H9 (cell line): ENCODE measurements around the gene NFATC1. TPM values are rescaled to one million over a fixed set of nuclear protein-coding genes. Genes with fewer than 3 reads are reported as not detected.

Source experiments
- DNase-seq: peaks from one replicate; pipeline ENCODE4 v3.0.0-alpha.2; 2017
- H2AFZ ChIP-seq: one replicate; pipeline ENCODE4 v1.6.1; 2013; ENCODE audit warnings: mild to moderate bottlenecking, low read length, control low read depth, moderate library complexity
- H2AK5ac ChIP-seq: 2 replicates; pipeline ENCODE4 v1.6.1; 2013; ENCODE audit warnings: low read length, control low read depth, mixed read lengths; ENCODE audit not compliant: insufficient read length
- H2BK120ac ChIP-seq: one replicate; pipeline ENCODE4 v1.6.1; 2013; ENCODE audit warnings: low read depth, mild to moderate bottlenecking, low read length, control low read depth, inconsistent platforms; ENCODE audit not compliant: poor library complexity, severe bottlenecking
- H2BK12ac ChIP-seq: 2 replicates; pipeline ENCODE4 v1.6.1; 2013; ENCODE audit warnings: low read length, control low read depth, mixed read lengths, low read depth; ENCODE audit not compliant: insufficient read length
- H2BK15ac ChIP-seq: 2 replicates; pipeline ENCODE4 v1.6.1; 2013; ENCODE audit warnings: low read depth, low read length, control low read depth
- H2BK20ac ChIP-seq: one replicate; pipeline ENCODE4 v1.6.1; 2013; ENCODE audit warnings: low read depth, mild to moderate bottlenecking, low read length, control low read depth, inconsistent platforms; ENCODE audit not compliant: poor library complexity, severe bottlenecking
- H2BK5ac ChIP-seq: 2 replicates; pipeline ENCODE4 v1.6.1; 2013; ENCODE audit warnings: low read length, control low read depth, mixed read lengths; ENCODE audit not compliant: insufficient read length
- H3K14ac ChIP-seq: 2 replicates; pipeline ENCODE4 v1.6.1; 2013; ENCODE audit warnings: low read length, control low read depth; ENCODE audit not compliant: insufficient read depth
- H3K18ac ChIP-seq: 2 replicates; pipeline ENCODE4 v1.6.1; 2013; ENCODE audit warnings: low read depth, mild to moderate bottlenecking, mixed read lengths, low read length, control low read depth; ENCODE audit not compliant: insufficient read length
- H3K23ac ChIP-seq: 2 replicates; pipeline ENCODE4 v1.6.1; 2013; ENCODE audit warnings: low read length, control low read depth, mixed read lengths, low read depth; ENCODE audit not compliant: insufficient read length
- H3K23me2 ChIP-seq: 2 replicates; pipeline ENCODE4 v1.6.1; 2013; ENCODE audit warnings: low read depth, mild to moderate bottlenecking, mixed read lengths, low read length, control low read depth; ENCODE audit not compliant: insufficient read length, poor library complexity, severe bottlenecking
- H3K27ac ChIP-seq: 2 replicates; pipeline ENCODE4 v1.5.1; 2013; ENCODE audit warnings: low read length, control low read depth, mixed read lengths, low read depth; ENCODE audit not compliant: insufficient read length
- H3K27me3 ChIP-seq: 2 replicates; pipeline ENCODE4 v1.6.1; 2013; ENCODE audit warnings: low read length, control low read depth, inconsistent platforms; ENCODE audit not compliant: insufficient read depth
- H3K4ac ChIP-seq: 2 replicates; pipeline ENCODE4 v1.6.1; 2013; ENCODE audit warnings: low read depth, mild to moderate bottlenecking, control low read depth, inconsistent platforms, low read length, moderate library complexity
- H3K4me1 ChIP-seq: 2 replicates; pipeline ENCODE4 v1.6.1; 2013; ENCODE audit warnings: low read length, control low read depth, inconsistent platforms; ENCODE audit not compliant: insufficient read depth
- H3K4me2 ChIP-seq: 2 replicates; pipeline ENCODE4 v1.6.1; 2013; ENCODE audit warnings: low read length, control low read depth, mixed read lengths; ENCODE audit not compliant: insufficient read length, insufficient read depth
- H3K56ac ChIP-seq: 2 replicates; pipeline ENCODE4 v1.6.1; 2013; ENCODE audit warnings: low read depth, mild to moderate bottlenecking, mixed read lengths, low read length, control low read depth; ENCODE audit not compliant: insufficient read length
- H3K79me1 ChIP-seq: 2 replicates; pipeline ENCODE4 v1.6.1; 2013; ENCODE audit warnings: low read depth, mild to moderate bottlenecking, moderate library complexity, low read length, control low read depth, inconsistent platforms; ENCODE audit not compliant: insufficient read depth, poor library complexity, severe bottlenecking
- H3K79me2 ChIP-seq: 2 replicates; pipeline ENCODE4 v1.6.1; 2013; ENCODE audit warnings: low read length, control low read depth, inconsistent platforms; ENCODE audit not compliant: insufficient read depth
- H3K9ac ChIP-seq: 2 replicates; pipeline ENCODE4 v1.6.1; 2013; ENCODE audit warnings: low read length, control low read depth, mixed read lengths; ENCODE audit not compliant: insufficient read length; ENCODE audit errors: extremely low read depth
- H3K9me3 ChIP-seq: one replicate; pipeline ENCODE4 v1.6.1; 2013; ENCODE audit warnings: low read depth, low read length, inconsistent platforms; ENCODE audit not compliant: control insufficient read depth
- H3T11ph ChIP-seq: one replicate; pipeline ENCODE4 v1.6.1; 2013; ENCODE audit warnings: mild to moderate bottlenecking, low read length, control low read depth, inconsistent platforms
- H4K20me1 ChIP-seq: one replicate; pipeline ENCODE4 v1.6.1; 2013; ENCODE audit not compliant: control insufficient read depth, insufficient read length, insufficient read depth
- H4K5ac ChIP-seq: 2 replicates; pipeline ENCODE4 v1.6.1; 2013; ENCODE audit warnings: low read depth, mild to moderate bottlenecking, mixed read lengths, low read length, control low read depth; ENCODE audit not compliant: insufficient read length
- H4K8ac ChIP-seq: replicated peaks from 2 replicates; pipeline ENCODE4 v1.6.1; 2013; ENCODE audit warnings: low read length, control low read depth, mixed read lengths, low read depth; ENCODE audit not compliant: insufficient read length
- H4K91ac ChIP-seq: 2 replicates; pipeline ENCODE4 v1.6.1; 2013; ENCODE audit warnings: low read depth, mild to moderate bottlenecking, moderate library complexity, mixed read lengths, low read length, control low read depth; ENCODE audit not compliant: insufficient read length
- H3K27ac Mint-ChIP-seq, 3 experiments: 2 replicates in 2 of 3; 3 replicates in 1 of 3; pipeline ENCODE4 v1.8.0; 2020 to 2021; ENCODE audit warnings: mixed read lengths in 3 of 3, mild to moderate bottlenecking in 1 of 3, moderate library complexity in 1 of 3
- H3K27me3 Mint-ChIP-seq: 2 replicates; pipeline ENCODE4 v1.8.0; 2021; ENCODE audit warnings: low read depth, mild to moderate bottlenecking, moderate library complexity, mixed read lengths
- H3K36me3 Mint-ChIP-seq, 3 experiments: 2 replicates in 2 of 3; 3 replicates in 1 of 3; pipeline ENCODE4 v1.8.0; 2020 to 2021; ENCODE audit warnings: low read depth in 3 of 3, mixed read lengths in 3 of 3; ENCODE audit not compliant: insufficient read depth in 1 of 3
- H3K4me1 Mint-ChIP-seq, 2 experiments: 2 replicates each; pipeline ENCODE4 v1.8.0; 2020; ENCODE audit warnings: mixed read lengths in 2 of 2
- H3K4me3 Mint-ChIP-seq, 2 experiments: 2 replicates in 1 of 2; 3 replicates in 1 of 2; pipeline ENCODE4 v1.8.0; 2020 to 2021; ENCODE audit warnings: mild to moderate bottlenecking in 2 of 2, mixed read lengths in 2 of 2, moderate library complexity in 1 of 2
- H3K9me3 Mint-ChIP-seq, 2 experiments: 2 replicates in 1 of 2; 3 replicates in 1 of 2; pipeline ENCODE4 v1.8.0; 2020; ENCODE audit warnings: mild to moderate bottlenecking in 2 of 2, mixed read lengths in 2 of 2, moderate library complexity in 1 of 2
- WGBS: extraction: QIAGEN DNeasy Blood & Tissue Kit; methylation state at CpG from one replicate; pipeline ENCODE4 v1.1.7; 2013; ENCODE audit warnings: missing lambda C conversion rate, low lambda C conversion rate, mixed read lengths; ENCODE audit not compliant: insufficient read length; ENCODE audit errors: extremely low coverage; 5-methylcytosine and 5-hydroxymethylcytosine counted together
- total RNA-seq: library from RNA; stranded (reverse); gene quantifications from 2 replicates; pipeline ENCODE4 v1.2.1, GENCODE V29; 2021
- TF ChIP-seq, protein P1 (sequence below): fragments of 200-600 bp; sonication (generic); conservative IDR thresholded peaks from 3 replicates; pipeline ENCODE4 v1.8.0; 2021; ENCODE audit warnings: antibody characterized with exemption, mild to moderate bottlenecking

The NFATC1 gene
- total RNA-seq, 1 experiment from 2014 or later, result 5.5 TPM

- peak; percentile 20 for DNase-seq
- Histone ChIP-seq H3K18ac (no peak overlapping the region), H3K4ac (no peak overlapping the region), H3K79me1 (no peaks in the 10 kb centered on the region), H4K91ac (no peak overlapping the region), H3K27ac (no peak overlapping the region), H2AK5ac (no peak overlapping the region), H2BK15ac (no peak overlapping the region), H2BK5ac (no peak overlapping the region), H4K5ac (no peak overlapping the region), H3K23me2 (no peaks in the 10 kb centered on the region), H3K27me3 (no peaks in the 10 kb centered on the region), H3K14ac (no peak overlapping the region), H2BK20ac (no peak overlapping the region), H4K20me1 (no peaks in the 10 kb centered on the region), H3K4me1 (no peaks in the 10 kb centered on the region), H4K8ac (no peak overlapping the region), H2BK12ac (no peak overlapping the region), H2AFZ (no peak overlapping the region), H3K9ac (no peak overlapping the region), H3K79me2 (no peaks in the 10 kb centered on the region), H3T11ph (no peak overlapping the region), H3K23ac (no peak overlapping the region), H3K56ac (no peak overlapping the region), H2BK120ac (no peak overlapping the region), H3K4me2 (no peak overlapping the region), H3K9me3 (no peaks in the 10 kb centered on the region)
- H3K4me3 Mint-ChIP-seq, result no peak overlapping the region
- H3K27ac Mint-ChIP-seq, result no peak overlapping the region
- no peaks in the 10 kb centered on the region for H3K4me1 Mint-ChIP-seq
- peaks cover 3% of the 10 kb centered on the region in 2 experiments; a peak in 2 of 5 replicates for H3K9me3 Mint-ChIP-seq
- WGBS, result no CpG with 5 or more reads among the region's 25 CpGs
- TF ChIP-seq, protein P1, sequence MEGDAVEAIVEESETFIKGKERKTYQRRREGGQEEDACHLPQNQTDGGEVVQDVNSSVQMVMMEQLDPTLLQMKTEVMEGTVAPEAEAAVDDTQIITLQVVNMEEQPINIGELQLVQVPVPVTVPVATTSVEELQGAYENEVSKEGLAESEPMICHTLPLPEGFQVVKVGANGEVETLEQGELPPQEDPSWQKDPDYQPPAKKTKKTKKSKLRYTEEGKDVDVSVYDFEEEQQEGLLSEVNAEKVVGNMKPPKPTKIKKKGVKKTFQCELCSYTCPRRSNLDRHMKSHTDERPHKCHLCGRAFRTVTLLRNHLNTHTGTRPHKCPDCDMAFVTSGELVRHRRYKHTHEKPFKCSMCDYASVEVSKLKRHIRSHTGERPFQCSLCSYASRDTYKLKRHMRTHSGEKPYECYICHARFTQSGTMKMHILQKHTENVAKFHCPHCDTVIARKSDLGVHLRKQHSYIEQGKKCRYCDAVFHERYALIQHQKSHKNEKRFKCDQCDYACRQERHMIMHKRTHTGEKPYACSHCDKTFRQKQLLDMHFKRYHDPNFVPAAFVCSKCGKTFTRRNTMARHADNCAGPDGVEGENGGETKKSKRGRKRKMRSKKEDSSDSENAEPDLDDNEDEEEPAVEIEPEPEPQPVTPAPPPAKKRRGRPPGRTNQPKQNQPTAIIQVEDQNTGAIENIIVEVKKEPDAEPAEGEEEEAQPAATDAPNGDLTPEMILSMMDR, result no peak
- peaks cover 0 to 2% (median 0%) of the 10 kb centered on the region in 3 experiments; a peak in 2 of 7 replicates for H3K36me3 Mint-ChIP-seq
- H3K27me3 Mint-ChIP-seq, result no peaks in the 10 kb centered on the region; the same call in 1 of the 2 replicates
Measured at GRCh38 chr18:79558196-79558932, 162.6 kb downstream of the NFATC1 start.
